ENCODE data around the gene IGFBP5. TPM values are rescaled to one million over a fixed set of nuclear protein-coding genes. Genes with fewer than 3 reads are reported as not detected.

The IGFBP5 gene
- polyA plus RNA-seq, 1 donor from 2014 or later: 1.6 TPM

DNA sequence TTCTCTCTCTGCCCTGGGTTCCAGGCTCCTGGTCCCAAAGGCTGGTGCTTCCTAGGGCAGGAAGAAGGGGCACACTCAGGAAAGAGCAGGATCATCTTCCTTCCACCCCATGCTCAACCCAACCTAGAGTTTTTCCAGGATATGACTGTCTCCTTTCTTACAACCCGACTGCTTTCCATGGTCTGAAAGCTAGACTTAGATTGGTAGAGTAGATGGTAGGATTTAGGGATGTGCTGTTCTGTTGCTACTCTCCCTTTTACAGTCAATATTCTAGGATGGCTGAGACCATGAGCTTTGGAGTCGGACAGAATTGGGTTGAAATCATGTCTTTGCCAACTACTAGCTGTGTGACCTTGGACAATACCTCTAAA lies 45.9 kb upstream of the IGFBP5 start:
- H3K27me3 ChIP-seq (ENCODE audit: insufficient read depth, low read depth, low read length): no peaks in the 10 kb centered on the region
- H3K9ac ChIP-seq (ENCODE audit: low read length): no peak overlapping the region
- H2AFZ ChIP-seq (ENCODE audit: low read depth, low read length): no peak overlapping the region
- H3K4me2 ChIP-seq (ENCODE audit: low read length): no peak overlapping the region
- no peaks in the 10 kb centered on the region for H4K20me1 ChIP-seq (ENCODE audit: insufficient read depth)
- H3K9me2 ChIP-seq (ENCODE audit: insufficient read depth, low read length): no peaks in the 10 kb centered on the region
- no peaks in the 10 kb centered on the region for H3K36me3 ChIP-seq (ENCODE audit: insufficient read depth, low read length)
- H3F3A ChIP-seq (ENCODE audit: insufficient read depth, low read length, poor library complexity, severe bottlenecking): no peaks in the 10 kb centered on the region
- no peaks in the 10 kb centered on the region for H3K9me3 ChIP-seq (ENCODE audit: low read length)
- no peak overlapping the region for H3K4me3 ChIP-seq (ENCODE audit: low read length)
- H3K27ac ChIP-seq (ENCODE audit: low read length): no peak overlapping the region
- no peaks in the 10 kb centered on the region for H3K79me2 ChIP-seq (replicated peaks; ENCODE audit: insufficient read depth, low read length)
- TF ChIP-seq EP300 (conservative IDR thresholded peaks at IDR 0.05; ENCODE audit: poor library complexity, severe bottlenecking): no peak
- TF ChIP-seq POLR2AphosphoS5 (IDR thresholded peaks at IDR 0.05): no peak
- TF ChIP-seq TAF1 (IDR thresholded peaks at IDR 0.05; ENCODE audit: low read depth): no peak
- no peak for TF ChIP-seq RAD21 (conservative IDR thresholded peaks at IDR 0.05)
- TF ChIP-seq, protein P1, sequence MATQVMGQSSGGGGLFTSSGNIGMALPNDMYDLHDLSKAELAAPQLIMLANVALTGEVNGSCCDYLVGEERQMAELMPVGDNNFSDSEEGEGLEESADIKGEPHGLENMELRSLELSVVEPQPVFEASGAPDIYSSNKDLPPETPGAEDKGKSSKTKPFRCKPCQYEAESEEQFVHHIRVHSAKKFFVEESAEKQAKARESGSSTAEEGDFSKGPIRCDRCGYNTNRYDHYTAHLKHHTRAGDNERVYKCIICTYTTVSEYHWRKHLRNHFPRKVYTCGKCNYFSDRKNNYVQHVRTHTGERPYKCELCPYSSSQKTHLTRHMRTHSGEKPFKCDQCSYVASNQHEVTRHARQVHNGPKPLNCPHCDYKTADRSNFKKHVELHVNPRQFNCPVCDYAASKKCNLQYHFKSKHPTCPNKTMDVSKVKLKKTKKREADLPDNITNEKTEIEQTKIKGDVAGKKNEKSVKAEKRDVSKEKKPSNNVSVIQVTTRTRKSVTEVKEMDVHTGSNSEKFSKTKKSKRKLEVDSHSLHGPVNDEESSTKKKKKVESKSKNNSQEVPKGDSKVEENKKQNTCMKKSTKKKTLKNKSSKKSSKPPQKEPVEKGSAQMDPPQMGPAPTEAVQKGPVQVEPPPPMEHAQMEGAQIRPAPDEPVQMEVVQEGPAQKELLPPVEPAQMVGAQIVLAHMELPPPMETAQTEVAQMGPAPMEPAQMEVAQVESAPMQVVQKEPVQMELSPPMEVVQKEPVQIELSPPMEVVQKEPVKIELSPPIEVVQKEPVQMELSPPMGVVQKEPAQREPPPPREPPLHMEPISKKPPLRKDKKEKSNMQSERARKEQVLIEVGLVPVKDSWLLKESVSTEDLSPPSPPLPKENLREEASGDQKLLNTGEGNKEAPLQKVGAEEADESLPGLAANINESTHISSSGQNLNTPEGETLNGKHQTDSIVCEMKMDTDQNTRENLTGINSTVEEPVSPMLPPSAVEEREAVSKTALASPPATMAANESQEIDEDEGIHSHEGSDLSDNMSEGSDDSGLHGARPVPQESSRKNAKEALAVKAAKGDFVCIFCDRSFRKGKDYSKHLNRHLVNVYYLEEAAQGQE (IDR thresholded peaks at IDR 0.05; ENCODE audit: borderline replicate concordance): no peak
- TF ChIP-seq, protein P2, sequence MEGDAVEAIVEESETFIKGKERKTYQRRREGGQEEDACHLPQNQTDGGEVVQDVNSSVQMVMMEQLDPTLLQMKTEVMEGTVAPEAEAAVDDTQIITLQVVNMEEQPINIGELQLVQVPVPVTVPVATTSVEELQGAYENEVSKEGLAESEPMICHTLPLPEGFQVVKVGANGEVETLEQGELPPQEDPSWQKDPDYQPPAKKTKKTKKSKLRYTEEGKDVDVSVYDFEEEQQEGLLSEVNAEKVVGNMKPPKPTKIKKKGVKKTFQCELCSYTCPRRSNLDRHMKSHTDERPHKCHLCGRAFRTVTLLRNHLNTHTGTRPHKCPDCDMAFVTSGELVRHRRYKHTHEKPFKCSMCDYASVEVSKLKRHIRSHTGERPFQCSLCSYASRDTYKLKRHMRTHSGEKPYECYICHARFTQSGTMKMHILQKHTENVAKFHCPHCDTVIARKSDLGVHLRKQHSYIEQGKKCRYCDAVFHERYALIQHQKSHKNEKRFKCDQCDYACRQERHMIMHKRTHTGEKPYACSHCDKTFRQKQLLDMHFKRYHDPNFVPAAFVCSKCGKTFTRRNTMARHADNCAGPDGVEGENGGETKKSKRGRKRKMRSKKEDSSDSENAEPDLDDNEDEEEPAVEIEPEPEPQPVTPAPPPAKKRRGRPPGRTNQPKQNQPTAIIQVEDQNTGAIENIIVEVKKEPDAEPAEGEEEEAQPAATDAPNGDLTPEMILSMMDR (IDR thresholded peaks at IDR 0.05; ENCODE audit: poor library complexity, severe bottlenecking): no peak
- TF ChIP-seq MXI1 (conservative IDR thresholded peaks at IDR 0.05; ENCODE audit: poor library complexity, severe bottlenecking): no peak
- TF ChIP-seq SMC3 (conservative IDR thresholded peaks at IDR 0.05; ENCODE audit: poor library complexity): no peak

DNA sequence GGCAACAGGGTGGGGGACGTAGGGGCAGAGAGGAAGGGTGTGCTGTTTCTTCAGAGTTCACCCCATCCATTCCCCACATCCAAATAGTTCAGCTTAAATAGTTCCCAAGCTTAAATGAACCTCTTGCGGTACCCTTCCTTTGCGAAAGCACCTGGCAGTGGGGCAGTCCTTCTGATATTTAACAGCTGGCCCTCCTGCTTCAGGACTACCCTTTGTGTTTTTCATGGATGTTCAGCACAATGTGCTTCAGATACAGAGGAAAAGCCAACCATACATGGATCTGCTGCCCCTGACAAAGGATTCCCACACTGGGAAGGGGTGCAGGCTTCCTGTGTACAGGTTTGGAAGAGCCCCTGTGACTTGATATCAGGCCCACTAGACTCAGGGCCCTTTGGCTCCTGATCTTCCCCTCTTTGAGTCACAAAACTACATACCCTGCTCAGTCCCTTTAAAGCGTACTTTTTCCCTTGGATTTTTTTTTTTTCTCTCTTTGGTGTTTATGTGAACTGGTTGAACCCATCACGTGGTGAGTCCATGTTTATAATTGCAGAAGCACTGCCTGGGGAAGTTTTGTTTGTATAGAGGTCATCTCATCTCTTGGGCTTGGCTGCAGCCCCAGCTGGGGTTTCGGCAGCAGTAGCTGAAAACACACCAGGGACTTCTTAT lies 45.3 kb upstream of the IGFBP5 start:
- Histone ChIP-seq H3K9me2 (ENCODE audit: insufficient read depth, low read length) (no peaks in the 10 kb centered on the region), H3K9me3 (ENCODE audit: low read length) (no peaks in the 10 kb centered on the region), H3K27ac (ENCODE audit: low read length) (no peak overlapping the region), H3K36me3 (ENCODE audit: insufficient read depth, low read length) (no peaks in the 10 kb centered on the region), H3K4me3 (ENCODE audit: low read length) (no peak overlapping the region), H3K27me3 (ENCODE audit: insufficient read depth, low read depth, low read length) (no peaks in the 10 kb centered on the region), H2AFZ (ENCODE audit: low read depth, low read length) (no peak overlapping the region), H3K79me2 (replicated peaks; ENCODE audit: insufficient read depth, low read length) (no peaks in the 10 kb centered on the region), H3K9ac (ENCODE audit: low read length) (no peak overlapping the region), H3K4me2 (ENCODE audit: low read length) (no peak overlapping the region), H4K20me1 (ENCODE audit: insufficient read depth) (no peaks in the 10 kb centered on the region), H3F3A (ENCODE audit: insufficient read depth, low read length, poor library complexity, severe bottlenecking) (no peaks in the 10 kb centered on the region)
- TF ChIP-seq, protein P2 (IDR thresholded peaks at IDR 0.05; ENCODE audit: poor library complexity, severe bottlenecking): no peak
- TF ChIP-seq POLR2AphosphoS5 (IDR thresholded peaks at IDR 0.05) (no peak), TAF1 (IDR thresholded peaks at IDR 0.05; ENCODE audit: low read depth) (no peak), SMC3 (conservative IDR thresholded peaks at IDR 0.05; ENCODE audit: poor library complexity) (no peak), RAD21 (conservative IDR thresholded peaks at IDR 0.05) (no peak), EP300 (conservative IDR thresholded peaks at IDR 0.05; ENCODE audit: poor library complexity, severe bottlenecking) (no peak), EZH2 (IDR thresholded peaks at IDR 0.05; ENCODE audit: borderline replicate concordance, insufficient read depth, low read length, poor library complexity, severe bottlenecking) (no peak), MXI1 (conservative IDR thresholded peaks at IDR 0.05; ENCODE audit: poor library complexity, severe bottlenecking) (no peak)
- TF ChIP-seq, protein P1 (IDR thresholded peaks at IDR 0.05; ENCODE audit: borderline replicate concordance): no peak
